Jurkat, Clone E6-1 (cell line): ENCODE data around the gene SEPTIN5. TPM values are rescaled to one million over a fixed set of nuclear protein-coding genes. Genes with fewer than 3 reads are reported as not detected.
A peak's percentile ranks its signal among the peaks of the same experiment; 100 is the strongest.
"Not testable (repeated sequence)": the region's sequence is repeated elsewhere in the genome, so short reads cannot be mapped to it uniquely, and the experiment has no call there.

Experiments used
- DNase-seq: peaks from one replicate; pipeline ENCODE4 v3.0.0-alpha.2; 2011; ENCODE audit warnings: low read depth, low spot score
- H3K4me3 ChIP-seq: 2 replicates; pipeline ENCODE4 v1.5.1; 2011; ENCODE audit warnings: mild to moderate bottlenecking, low read length, control low read depth, moderate library complexity
- polyA plus RNA-seq: library from polyadenylated mRNA; unstranded; fragments of >200 nt; gene quantifications from one replicate; pipeline ENCODE4 v1.2.1, GENCODE V29; 2012; ENCODE audit warnings: missing spikeins; ENCODE audit not compliant: insufficient read length, insufficient read depth

Gene SEPTIN5
- 126 TPM for polyA plus RNA-seq

GRCh38 chr22:19714312-19715187, at the start of gene SEPTIN5:
Gene SEPTIN5 (plus strand): TSS chr22:19714503. CDS start chr22:19714589, 86 bp downstream.
- H3K4me3 ChIP-seq = peak within 1 kb of the TSS; percentile 63
- DNase-seq = no peak

- DNase-seq = no peak
Observed at GRCh38 chr22:19664951-19665783, 49.1 kb upstream of the SEPTIN5 start.

GRCh38 chr22:19665784-19666672, 48.3 kb upstream of the SEPTIN5 start:
- H3K4me3 ChIP-seq = no peak overlapping the region
- DNase-seq = no peak

More at GRCh38 chr22:19664951-19665783, 49.1 kb upstream of the SEPTIN5 start:
- H3K4me3 ChIP-seq = no peak overlapping the region

- DNase-seq = no peak
- H3K4me3 ChIP-seq = no peak overlapping the region
Observed at GRCh38 chr22:19666673-19667593, 47.4 kb upstream of the SEPTIN5 start.

- no peak for DNase-seq
- H3K4me3 ChIP-seq = no peak overlapping the region
Observed at GRCh38 chr22:19667872-19668740, 46.2 kb upstream of the SEPTIN5 start.

- no peak for DNase-seq
- no peak overlapping the region for H3K4me3 ChIP-seq
Observed at GRCh38 chr22:19668748-19669147, 45.6 kb upstream of the SEPTIN5 start.

- DNase-seq = no peak
- H3K4me3 ChIP-seq = no peak overlapping the region
Observed at GRCh38 chr22:19669570-19669969, 44.7 kb upstream of the SEPTIN5 start.

- DNase-seq = no peak
- H3K4me3 ChIP-seq = no peak overlapping the region
Observed at GRCh38 chr22:19671316-19671715, 43.0 kb upstream of the SEPTIN5 start.

GRCh38 chr22:19672054-19672776, 42.1 kb upstream of the SEPTIN5 start:
- no peak overlapping the region for H3K4me3 ChIP-seq
- DNase-seq = no peak

- no peak for DNase-seq
- H3K4me3 ChIP-seq = no peak overlapping the region
Observed at GRCh38 chr22:19673660-19674059, 40.6 kb upstream of the SEPTIN5 start.

GRCh38 chr22:19674129-19674928, 40.0 kb upstream of the SEPTIN5 start:
- DNase-seq = no peak
- no peak overlapping the region for H3K4me3 ChIP-seq

- no peak for DNase-seq
- H3K4me3 ChIP-seq = no peak overlapping the region
Observed at GRCh38 chr22:19674929-19675253, 39.4 kb upstream of the SEPTIN5 start.

GRCh38 chr22:19675428-19675827, 38.9 kb upstream of the SEPTIN5 start:
- no peak for DNase-seq
- H3K4me3 ChIP-seq = no peak overlapping the region

GRCh38 chr22:19676437-19676836, 37.9 kb upstream of the SEPTIN5 start:
- not testable (repeated sequence) for DNase-seq, H3K4me3 ChIP-seq

GRCh38 chr22:19678949-19679521, 35.3 kb upstream of the SEPTIN5 start:
- no peak overlapping the region for H3K4me3 ChIP-seq
- DNase-seq = no peak
